ENCODE data around the gene CBR4.
"Not testable (repeated sequence)": the region's sequence is repeated elsewhere in the genome, so short reads cannot be mapped to it uniquely, and the experiment has no call there.

Gene CBR4

GRCh38 chr4:169010125-169011023 is at the start of gene CBR4:
Gene CBR4, minus strand, starts transcription at chr4:169010255. Its CDS starts 166 bp downstream, at chr4:169010089.
- peak; percentile 93 for DNase-seq (ENCODE audit: low read depth in 2 of 2)

- no peak for DNase-seq (ENCODE audit: low read depth in 2 of 2)
Measured at GRCh38 chr4:169059306-169060211, 49.5 kb upstream of the CBR4 start.

GRCh38 chr4:169058312-169058711 is 48.3 kb upstream of the CBR4 start:
- no peak for DNase-seq (ENCODE audit: low read depth in 2 of 2)

- DNase-seq (ENCODE audit: low read depth in 2 of 2), result no peak
Measured at GRCh38 chr4:169054879-169055278, 44.8 kb upstream of the CBR4 start.

- no peak for DNase-seq (ENCODE audit: low read depth in 2 of 2)
Measured at GRCh38 chr4:169052594-169052945, 42.5 kb upstream of the CBR4 start.

GRCh38 chr4:169051761-169052593 is 41.9 kb upstream of the CBR4 start:
- no peak for DNase-seq (ENCODE audit: low read depth in 2 of 2)

- DNase-seq (ENCODE audit: low read depth in 2 of 2), result no peak
Measured at GRCh38 chr4:169050881-169051760, 41.1 kb upstream of the CBR4 start.

GRCh38 chr4:169050284-169050683 is 40.2 kb upstream of the CBR4 start:
- DNase-seq (ENCODE audit: low read depth in 2 of 2), result no peak

GRCh38 chr4:169048868-169049414 is 38.9 kb upstream of the CBR4 start:
- DNase-seq (ENCODE audit: low read depth in 2 of 2), result no peak

- no peak for DNase-seq (ENCODE audit: low read depth in 2 of 2)
Measured at GRCh38 chr4:169047956-169048355, 37.9 kb upstream of the CBR4 start.

GRCh38 chr4:169045862-169046584 is 36.0 kb upstream of the CBR4 start:
- DNase-seq (ENCODE audit: low read depth in 2 of 2), result no peak

- DNase-seq (ENCODE audit: low read depth in 2 of 2), result no peak
Measured at GRCh38 chr4:169044714-169045447, 34.8 kb upstream of the CBR4 start.

- no peak for DNase-seq (ENCODE audit: low read depth in 2 of 2)
Measured at GRCh38 chr4:169042608-169043007, 32.6 kb upstream of the CBR4 start.

- DNase-seq (ENCODE audit: low read depth in 2 of 2), result no peak
Measured at GRCh38 chr4:169040559-169041261, 30.7 kb upstream of the CBR4 start.

GRCh38 chr4:169039251-169039954 is 29.3 kb upstream of the CBR4 start:
- no peak for DNase-seq (ENCODE audit: low read depth in 2 of 2)

GRCh38 chr4:169037506-169037905 is 27.5 kb upstream of the CBR4 start:
- DNase-seq (ENCODE audit: low read depth in 2 of 2), result no peak

GRCh38 chr4:169035871-169036620 is 26.0 kb upstream of the CBR4 start:
- DNase-seq (ENCODE audit: low read depth in 2 of 2), result not testable (repeated sequence)

Data from stimulated activated CD4-positive, alpha-beta T cell treated with anti-CD3 and anti-CD28 coated beads, Interleukin-15, amount 100 ng/mL, for 48 hours (primary cell).